AG09309 (cell line): ENCODE measurements around the gene HDDC3.

Experiments
- DNase-seq: peaks from one replicate; pipeline ENCODE4 v3.0.0-alpha.2; 2010; ENCODE audit warnings: low read depth
- H3K4me3 ChIP-seq: 2 replicates; pipeline ENCODE4 v1.5.1; 2011; ENCODE audit warnings: mild to moderate bottlenecking, low read depth, low read length, moderate library complexity; ENCODE audit not compliant: control insufficient read depth
- CTCF ChIP-seq: IDR thresholded peaks from 2 replicates; pipeline ENCODE4 v1.5.1; 2011; ENCODE audit warnings: mild to moderate bottlenecking, low read depth, low read length, inconsistent platforms; ENCODE audit not compliant: insufficient read depth, control insufficient read depth; ENCODE audit errors: missing control alignments

HDDC3 gene, protein sequence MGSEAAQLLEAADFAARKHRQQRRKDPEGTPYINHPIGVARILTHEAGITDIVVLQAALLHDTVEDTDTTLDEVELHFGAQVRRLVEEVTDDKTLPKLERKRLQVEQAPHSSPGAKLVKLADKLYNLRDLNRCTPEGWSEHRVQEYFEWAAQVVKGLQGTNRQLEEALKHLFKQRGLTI

GRCh38 chr15:90931828-90932659, at the start of gene HDDC3:
TSS of gene HDDC3 (minus strand) at chr15:90932549. CDS start at chr15:90932540, 9 bp downstream.
- no peak for DNase-seq
- peak; percentile 92 for TF ChIP-seq CTCF
- H3K4me3 ChIP-seq = peak within 1 kb of the TSS; percentile 82

- peak; percentile 25 for DNase-seq
- no peak overlapping the region for H3K4me3 ChIP-seq
- TF ChIP-seq CTCF = no peak
These were observed 49.8 kb upstream of the HDDC3 start for GRCh38 chr15:90982135-90982534.

DNA sequence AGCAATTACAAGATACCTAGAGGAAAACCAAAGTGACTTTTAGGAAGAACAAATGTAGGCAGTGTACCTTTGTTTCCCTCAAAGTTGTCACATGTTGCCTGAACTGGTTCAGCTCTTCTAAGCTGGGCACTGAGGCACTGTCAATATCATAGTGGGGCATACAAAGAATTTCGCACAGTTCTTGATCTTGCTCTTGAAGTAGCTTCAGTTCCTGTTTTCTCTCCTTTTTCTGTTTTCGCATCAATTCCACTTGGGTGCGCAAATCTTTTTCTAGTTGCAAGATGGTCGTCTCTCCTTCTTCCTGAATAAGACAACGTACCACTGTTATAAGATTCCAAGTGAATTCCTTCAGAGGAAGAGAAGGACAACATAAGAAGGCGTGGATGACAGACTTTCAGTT, 49.3 kb upstream of the HDDC3 start:
- no peak overlapping the region for H3K4me3 ChIP-seq
- no peak for DNase-seq
- no peak for TF ChIP-seq CTCF

- DNase-seq = no peak
- H3K4me3 ChIP-seq = no peak overlapping the region
- no peak for TF ChIP-seq CTCF
These were observed 47.2 kb upstream of the HDDC3 start for GRCh38 chr15:90979582-90979981.

DNA sequence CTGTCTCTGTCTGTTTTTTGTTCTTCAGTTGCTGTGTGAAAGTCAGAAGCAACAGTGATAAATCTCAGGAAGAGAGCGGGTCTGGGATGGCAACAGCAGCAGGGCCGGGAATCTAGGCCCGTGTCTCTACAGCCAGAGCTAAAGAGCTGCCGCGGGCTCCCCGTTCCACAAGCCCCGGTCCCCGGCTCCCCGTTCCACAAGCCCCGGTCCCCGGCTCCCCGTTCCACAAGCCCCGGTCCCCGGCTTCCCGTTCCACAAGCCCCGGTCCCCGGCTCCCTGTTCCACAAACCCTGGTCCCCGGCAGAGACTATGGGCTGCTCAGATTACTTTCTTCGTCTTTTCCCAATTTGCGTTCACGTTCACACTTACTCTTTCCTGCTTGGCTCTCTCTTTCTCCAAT, 41.9 kb upstream of the HDDC3 start:
- no peak for TF ChIP-seq CTCF
- H3K4me3 ChIP-seq = no peak overlapping the region
- DNase-seq = no peak

DNA sequence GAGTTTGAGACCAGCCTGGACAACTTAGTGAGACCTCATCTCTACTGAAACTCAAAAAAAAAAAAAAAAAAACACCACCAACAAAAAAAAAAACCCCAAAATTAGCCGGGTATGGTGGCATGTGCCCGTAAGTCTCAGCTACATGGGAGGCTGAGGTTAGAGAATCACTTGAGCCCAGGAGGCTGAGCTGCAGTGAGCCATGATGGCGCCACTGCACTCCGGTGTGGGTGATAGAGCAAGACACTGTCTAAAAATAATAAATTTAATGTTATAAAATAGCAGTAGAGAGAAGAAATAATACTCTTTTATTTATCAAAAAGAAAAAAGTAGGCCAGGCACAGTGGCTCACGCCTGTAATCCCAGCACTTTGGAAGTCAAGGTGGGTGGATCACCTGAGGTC, 39.8 kb upstream of the HDDC3 start:
- no peak overlapping the region for H3K4me3 ChIP-seq
- DNase-seq = no peak
- no peak for TF ChIP-seq CTCF

GRCh38 chr15:90970274-90970673, 37.9 kb upstream of the HDDC3 start:
- TF ChIP-seq CTCF = no peak
- no peak overlapping the region for H3K4me3 ChIP-seq
- no peak for DNase-seq
